T-helper 2 cell treated with Interferon-gamma antibody and Interleukin-4, amounts not matched to agents 5 μg/mL and 100 μg/mL, for 36 hours (primary cell): ENCODE results near the gene PCDH1.

Experiments
- DNase-seq: peaks from one replicate; pipeline ENCODE4 v3.0.0; 2021; ENCODE audit warnings: low spot score
- H3K27ac Mint-ChIP-seq: one replicate; pipeline ENCODE4 v1.8.0; 2021; ENCODE audit warnings: mild to moderate bottlenecking, mixed read lengths
- H3K27me3 Mint-ChIP-seq: one replicate; pipeline ENCODE4 v1.8.0; 2021; ENCODE audit warnings: low read depth, mixed read lengths
- H3K36me3 Mint-ChIP-seq: one replicate; pipeline ENCODE4 v1.8.0; 2021; ENCODE audit warnings: low read depth, mixed read lengths
- H3K4me1 Mint-ChIP-seq: one replicate; pipeline ENCODE4 v1.8.0; 2021; ENCODE audit warnings: low read depth, mixed read lengths
- H3K4me3 Mint-ChIP-seq: one replicate; pipeline ENCODE4 v1.8.0; 2022; ENCODE audit warnings: mild to moderate bottlenecking, moderate library complexity, mixed read lengths
- H3K9me3 Mint-ChIP-seq: one replicate; pipeline ENCODE4 v1.8.0; 2021; ENCODE audit warnings: mixed read lengths

The PCDH1 gene

GRCh38 chr5:141881886-141882285, 3.7 kb upstream of the PCDH1 start:
- Mint-ChIP-seq H3K9me3 (no peaks in the 10 kb centered on the region), H3K27me3 (peaks cover 80% of the 10 kb centered on the region), H3K36me3 (peaks cover 2% of the 10 kb centered on the region), H3K4me1 (peaks cover 19% of the 10 kb centered on the region), H3K4me3 (no peak overlapping the region), H3K27ac (no peak overlapping the region)
- DNase-seq = no peak

DNA sequence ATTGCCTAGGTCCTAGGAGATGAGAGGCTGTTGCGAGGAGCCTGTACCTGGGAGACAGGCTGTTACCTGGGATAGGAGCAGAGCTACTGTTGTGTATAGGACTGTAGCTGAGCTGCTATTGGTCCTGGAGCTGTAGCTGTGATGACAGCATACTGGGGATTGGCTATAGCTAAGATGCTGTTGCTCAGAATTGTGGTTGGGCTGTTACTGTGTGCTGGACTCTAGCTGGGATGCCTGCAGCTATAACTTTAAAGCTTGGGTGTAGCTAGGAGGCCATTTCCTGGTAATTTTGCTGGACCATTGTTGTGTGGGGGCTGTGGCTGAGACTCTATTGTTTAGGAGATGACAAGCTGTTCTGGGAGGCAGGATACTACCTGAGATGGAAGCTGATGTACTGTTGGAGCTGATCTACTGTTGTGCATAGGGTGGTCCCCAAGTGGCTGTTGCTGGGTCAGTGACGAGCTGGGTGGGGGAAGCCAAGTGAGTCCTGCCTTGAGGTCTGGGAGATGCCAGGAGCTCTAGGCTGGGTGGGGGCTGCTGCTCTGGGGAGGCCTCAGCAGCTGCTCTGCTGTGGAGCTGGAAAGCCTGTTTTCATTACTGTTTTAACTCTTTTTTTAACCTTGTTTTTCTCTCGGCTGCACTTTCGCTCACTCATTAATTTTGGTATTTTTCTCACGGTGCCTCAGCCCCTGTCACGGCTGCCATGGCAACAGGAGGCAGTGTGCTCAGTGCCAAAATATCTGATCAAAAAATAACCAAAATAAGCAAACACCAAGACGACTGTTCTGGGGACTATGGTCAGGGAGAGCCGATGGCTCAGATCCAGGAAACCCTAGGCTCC, 3.0 kb upstream of the PCDH1 start:
- no peak overlapping the region for H3K27ac Mint-ChIP-seq
- H3K9me3 Mint-ChIP-seq = no peaks in the 10 kb centered on the region
- peaks cover 79% of the 10 kb centered on the region for H3K27me3 Mint-ChIP-seq
- no peak overlapping the region for H3K4me3 Mint-ChIP-seq
- H3K36me3 Mint-ChIP-seq = peaks cover 2% of the 10 kb centered on the region
- peaks cover 19% of the 10 kb centered on the region for H3K4me1 Mint-ChIP-seq
- no peak for DNase-seq

- Mint-ChIP-seq H3K4me3 (no peak overlapping the region), H3K4me1 (peaks cover 19% of the 10 kb centered on the region), H3K27ac (no peak overlapping the region), H3K9me3 (no peaks in the 10 kb centered on the region), H3K27me3 (peaks cover 82% of the 10 kb centered on the region), H3K36me3 (peaks cover 2% of the 10 kb centered on the region)
- DNase-seq = no peak
Measured at GRCh38 chr5:141879941-141880738, 1.9 kb upstream of the PCDH1 start.

- Mint-ChIP-seq H3K4me1 (peaks cover 19% of the 10 kb centered on the region), H3K36me3 (peaks cover 2% of the 10 kb centered on the region), H3K27ac (peak overlapping the region; percentile 34), H3K4me3 (peak overlapping the region; percentile 69), H3K9me3 (no peaks in the 10 kb centered on the region), H3K27me3 (peaks cover 82% of the 10 kb centered on the region)
- no peak for DNase-seq
Measured at GRCh38 chr5:141879426-141879759, 1.2 kb upstream of the PCDH1 start.

GRCh38 chr5:141878711-141879425, 658 bp upstream of the PCDH1 start:
- H3K36me3 Mint-ChIP-seq = peaks cover 2% of the 10 kb centered on the region
- no peak overlapping the region for H3K27ac Mint-ChIP-seq
- peak; percentile 80 for DNase-seq
- H3K4me3 Mint-ChIP-seq = peak overlapping the region; percentile 69
- no peaks in the 10 kb centered on the region for H3K9me3 Mint-ChIP-seq
- peaks cover 18% of the 10 kb centered on the region for H3K4me1 Mint-ChIP-seq
- peaks cover 82% of the 10 kb centered on the region for H3K27me3 Mint-ChIP-seq

DNA sequence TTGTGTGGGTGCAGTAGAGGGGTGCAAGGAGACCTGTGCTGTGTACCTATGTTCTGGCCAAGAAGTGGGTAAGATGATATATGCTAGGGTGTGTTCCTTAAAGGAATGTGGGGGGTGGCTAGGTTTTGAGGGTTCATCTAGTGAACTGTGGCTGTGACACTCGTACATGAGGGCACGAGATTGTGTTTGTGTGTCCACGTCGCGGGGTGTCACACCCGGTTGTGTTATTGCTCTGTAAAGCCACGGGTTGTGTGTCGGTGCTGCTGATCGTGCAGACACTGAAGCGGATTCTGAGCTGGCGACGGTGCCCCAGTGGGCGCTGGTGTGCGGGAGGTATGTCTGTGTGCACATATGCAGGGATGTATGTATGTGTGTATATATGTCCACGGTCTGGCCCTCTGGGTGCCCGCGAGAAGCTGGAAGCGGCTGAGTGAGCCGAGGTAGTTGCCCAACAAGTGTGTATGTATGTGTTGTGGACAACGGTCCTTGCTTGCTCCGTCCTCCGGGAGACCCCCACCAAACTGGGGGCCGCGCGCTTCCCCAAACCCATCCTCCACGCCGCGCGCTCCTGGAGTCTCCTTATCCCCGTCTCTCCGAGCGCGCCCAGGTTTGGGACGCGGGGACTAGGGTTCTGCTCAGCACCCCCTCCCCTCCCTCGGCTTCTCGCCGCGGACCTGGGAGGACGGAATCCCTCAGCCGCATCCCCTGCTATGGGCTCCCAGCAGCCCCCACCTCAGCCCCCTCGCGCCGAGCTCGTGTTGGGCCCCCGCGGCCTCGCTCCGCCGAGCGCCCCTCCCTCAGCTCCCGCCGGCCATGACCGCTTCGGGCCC, 639 bp downstream of the PCDH1 start:
- no peak for DNase-seq
- H3K36me3 Mint-ChIP-seq = peaks cover 2% of the 10 kb centered on the region
- H3K4me1 Mint-ChIP-seq = peaks cover 16% of the 10 kb centered on the region
- no peak overlapping the region for H3K27ac Mint-ChIP-seq
- peak overlapping the region; percentile 24 for H3K4me3 Mint-ChIP-seq
- peaks cover 81% of the 10 kb centered on the region for H3K27me3 Mint-ChIP-seq
- no peaks in the 10 kb centered on the region for H3K9me3 Mint-ChIP-seq

DNA sequence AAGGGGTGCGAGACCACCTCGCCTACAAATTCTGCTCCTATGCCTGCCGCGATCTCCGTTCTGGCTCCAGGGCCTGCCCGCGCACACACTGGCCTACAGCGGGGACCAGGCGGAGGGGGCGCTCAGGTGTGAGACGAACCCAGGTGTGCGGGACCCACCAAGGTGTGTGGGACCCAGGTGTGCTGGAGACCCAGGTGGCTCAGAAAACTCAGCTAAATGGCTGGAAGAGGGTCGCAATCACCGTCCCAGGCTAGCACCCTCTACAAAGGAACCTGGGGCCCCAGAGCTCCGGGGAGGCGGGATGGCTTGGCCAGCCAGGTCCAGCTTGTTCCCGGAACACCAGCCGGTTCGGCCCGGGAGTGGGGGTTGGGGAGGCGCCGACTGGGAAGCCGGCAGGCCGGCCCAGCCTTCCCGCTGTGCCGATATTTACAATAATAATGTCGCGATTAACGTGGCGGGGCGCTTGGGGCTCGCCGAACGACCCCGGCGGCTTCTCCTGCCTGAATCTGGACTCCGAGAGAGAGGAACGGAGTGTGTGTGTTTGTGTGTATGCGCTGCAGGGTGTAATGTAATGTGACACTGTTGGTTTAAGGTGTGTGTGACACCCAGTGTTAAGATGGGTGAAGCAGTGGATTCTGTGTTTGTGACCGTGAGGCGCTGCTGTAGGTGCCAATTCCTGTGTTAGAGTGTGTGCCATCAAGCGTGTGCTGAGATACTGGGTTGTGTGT, 1.4 kb downstream of the PCDH1 start:
- H3K27ac Mint-ChIP-seq = no peak overlapping the region
- H3K4me1 Mint-ChIP-seq = peaks cover 14% of the 10 kb centered on the region
- H3K4me3 Mint-ChIP-seq = peak overlapping the region; percentile 24
- DNase-seq = no peak
- H3K9me3 Mint-ChIP-seq = no peaks in the 10 kb centered on the region
- H3K36me3 Mint-ChIP-seq = peaks cover 2% of the 10 kb centered on the region
- H3K27me3 Mint-ChIP-seq = peaks cover 80% of the 10 kb centered on the region

DNA sequence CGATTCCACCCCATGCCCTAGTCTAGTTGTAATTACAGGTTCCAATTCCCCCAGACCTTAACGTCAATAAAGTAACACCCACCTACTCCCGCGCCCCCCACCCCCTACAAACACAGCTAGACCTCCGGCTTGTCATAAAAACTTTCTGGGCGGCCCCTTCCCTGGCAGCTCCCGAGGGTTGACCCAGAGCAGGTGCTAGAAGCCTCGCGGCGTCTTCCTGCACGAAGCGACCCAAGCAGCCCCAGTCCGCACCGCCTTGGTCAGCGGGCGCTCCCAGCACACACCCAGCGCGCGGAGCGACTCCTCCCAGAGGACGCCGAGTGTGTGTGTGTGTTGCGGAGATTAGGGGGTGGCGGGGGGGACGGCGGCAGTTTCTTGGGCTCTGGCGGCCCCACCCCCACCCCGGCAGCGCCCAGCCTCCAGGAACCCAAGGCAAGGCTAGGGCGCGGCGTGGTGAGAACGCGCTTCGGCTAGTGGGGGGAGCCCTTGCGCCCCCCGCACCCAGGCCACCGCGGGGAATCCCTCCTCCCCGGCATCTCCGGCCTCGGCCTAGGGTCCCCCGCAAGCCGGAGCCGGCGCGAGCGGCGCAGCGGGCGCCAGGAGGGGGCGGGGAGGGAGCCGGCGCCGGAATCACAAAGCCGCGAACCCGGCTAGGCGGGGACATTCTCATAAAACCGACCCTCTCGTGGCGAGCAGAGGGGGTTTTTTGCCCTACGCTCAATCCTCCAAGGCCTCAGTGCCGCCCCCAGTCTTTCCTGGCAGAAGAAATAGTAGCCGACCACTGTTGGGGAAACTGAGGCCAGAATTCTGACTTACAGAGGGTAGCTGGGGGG, 2.2 kb downstream of the PCDH1 start:
- Mint-ChIP-seq H3K4me1 (peaks cover 14% of the 10 kb centered on the region), H3K9me3 (no peaks in the 10 kb centered on the region), H3K27me3 (peaks cover 78% of the 10 kb centered on the region), H3K36me3 (peaks cover 2% of the 10 kb centered on the region), H3K4me3 (no peak overlapping the region), H3K27ac (no peak overlapping the region)
- DNase-seq = no peak

DNA sequence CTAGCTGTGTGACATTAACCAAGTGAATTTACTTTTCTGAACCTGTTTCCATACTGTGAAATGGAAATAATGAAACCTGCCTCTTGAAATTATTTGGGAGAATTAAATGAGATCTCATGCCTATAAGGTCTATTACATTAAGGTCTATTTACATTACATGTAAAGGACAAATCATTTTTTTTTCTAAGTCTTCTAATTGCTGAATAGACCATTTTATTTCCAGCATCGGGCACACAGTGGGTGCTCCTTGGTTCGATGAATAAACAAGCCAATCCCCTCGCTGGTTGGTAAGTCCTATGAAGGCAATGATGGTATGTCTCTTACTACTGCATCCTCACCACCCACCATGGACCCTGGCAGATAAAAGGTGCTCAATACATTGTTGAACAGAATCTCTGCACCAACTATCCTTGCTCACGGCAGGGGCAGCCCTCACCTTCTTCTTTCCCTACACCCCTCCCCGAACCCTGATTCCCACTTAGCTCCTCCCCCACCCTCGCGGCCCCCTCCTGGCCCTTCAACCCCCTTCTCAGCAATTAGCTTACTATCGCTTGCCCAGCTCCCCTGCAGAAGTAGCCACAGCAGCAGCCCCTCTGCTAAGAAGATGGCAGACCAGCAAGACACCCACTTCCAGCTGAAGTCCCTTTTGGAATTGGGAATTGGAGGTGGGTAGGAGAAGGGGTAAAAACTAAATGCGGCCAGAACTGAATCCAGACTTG, 3.0 kb downstream of the PCDH1 start:
- Mint-ChIP-seq H3K4me1 (peaks cover 14% of the 10 kb centered on the region), H3K27ac (no peak overlapping the region), H3K9me3 (no peaks in the 10 kb centered on the region), H3K27me3 (peaks cover 78% of the 10 kb centered on the region), H3K36me3 (peaks cover 2% of the 10 kb centered on the region), H3K4me3 (no peak overlapping the region)
- DNase-seq = no peak

GRCh38 chr5:141874262-141874964, 3.8 kb downstream of the PCDH1 start:
- no peak for DNase-seq
- Mint-ChIP-seq H3K27ac (no peak overlapping the region), H3K4me3 (no peak overlapping the region), H3K4me1 (peaks cover 12% of the 10 kb centered on the region), H3K27me3 (peaks cover 76% of the 10 kb centered on the region), H3K9me3 (no peaks in the 10 kb centered on the region), H3K36me3 (peaks cover 2% of the 10 kb centered on the region)

DNA sequence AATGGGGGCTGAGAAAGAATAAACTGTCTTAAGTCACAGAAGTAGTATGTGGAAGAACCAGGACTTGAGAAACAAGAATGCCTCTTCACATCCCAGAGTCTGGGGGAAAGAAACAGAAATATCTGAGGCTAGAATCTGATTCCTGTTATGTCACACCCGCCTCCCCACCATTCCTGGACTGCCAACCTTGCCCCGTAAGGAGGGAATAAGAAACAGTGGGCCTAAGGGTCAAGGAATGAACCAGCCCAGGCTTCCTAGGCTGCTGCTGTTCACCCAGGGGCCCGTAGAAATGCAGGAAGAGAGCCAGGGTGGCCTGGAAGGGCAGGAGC, 4.3 kb downstream of the PCDH1 start:
- H3K9me3 Mint-ChIP-seq = no peaks in the 10 kb centered on the region
- H3K4me3 Mint-ChIP-seq = no peak overlapping the region
- H3K4me1 Mint-ChIP-seq = peaks cover 8% of the 10 kb centered on the region
- peaks cover 71% of the 10 kb centered on the region for H3K27me3 Mint-ChIP-seq
- no peak for DNase-seq
- no peaks in the 10 kb centered on the region for H3K36me3 Mint-ChIP-seq
- no peak overlapping the region for H3K27ac Mint-ChIP-seq
